ENCODE measurements around the gene SLC4A5.

DNA sequence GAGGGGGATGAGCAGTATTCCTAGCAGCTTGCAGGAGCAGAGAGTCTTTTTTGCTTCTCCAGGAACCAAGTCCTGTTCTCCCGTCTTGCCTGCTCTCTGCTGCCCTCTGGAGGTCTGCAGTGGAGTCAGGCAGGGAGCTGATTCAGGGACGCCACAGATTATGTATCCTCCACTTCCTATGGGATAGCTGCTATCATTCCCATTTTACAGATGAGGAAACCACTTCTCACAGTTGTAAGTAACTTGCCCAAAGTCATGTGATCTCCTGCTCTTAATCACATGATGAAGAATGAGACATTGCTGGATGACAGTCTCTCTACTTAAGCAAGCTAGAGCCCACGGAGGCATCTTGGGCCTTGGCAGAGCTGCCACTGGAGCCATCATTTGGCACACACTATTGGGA lies 8.3 kb downstream of the SLC4A5 start:
- peak; percentile 82 to 96 (median 92) for TF ChIP-seq CTCF (IDR thresholded peaks at IDR 0.05)
- no peak for TF ChIP-seq POLR2A (IDR thresholded peaks at IDR 0.05)

All from thyroid gland (tissue), 4 donors.